Measurements from ENCODE around the gene PAK5.
A peak's percentile ranks its signal among the peaks of the same experiment; 100 is the strongest.

Gene PAK5

GRCh38 chr20:9493803-9494202 is 345.1 kb downstream of the PAK5 start:
- no peak for DNase-seq (ENCODE audit: low read depth in 2 of 2)

DNA sequence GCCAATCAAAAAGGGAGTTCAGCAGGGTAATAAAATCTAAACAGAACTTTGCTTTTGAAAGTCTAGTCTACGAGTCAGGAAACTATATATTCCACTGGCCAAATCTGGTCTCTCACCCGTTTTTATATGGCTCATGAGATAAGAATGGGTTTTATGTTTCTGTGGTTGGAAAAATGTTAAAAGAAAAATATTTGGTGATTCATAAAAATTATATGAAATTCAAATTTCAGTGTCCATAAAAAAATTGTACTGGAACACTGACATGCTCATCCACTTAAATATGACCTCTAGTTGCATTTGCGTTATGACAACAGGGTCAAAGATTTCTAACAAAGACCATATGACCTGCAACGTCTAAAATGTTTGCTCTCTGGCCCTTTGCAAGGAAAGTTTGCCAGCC is 346.8 kb downstream of the PAK5 start:
- DNase-seq (ENCODE audit: low read depth in 2 of 2), result peak; percentile 8 to 19

DNA sequence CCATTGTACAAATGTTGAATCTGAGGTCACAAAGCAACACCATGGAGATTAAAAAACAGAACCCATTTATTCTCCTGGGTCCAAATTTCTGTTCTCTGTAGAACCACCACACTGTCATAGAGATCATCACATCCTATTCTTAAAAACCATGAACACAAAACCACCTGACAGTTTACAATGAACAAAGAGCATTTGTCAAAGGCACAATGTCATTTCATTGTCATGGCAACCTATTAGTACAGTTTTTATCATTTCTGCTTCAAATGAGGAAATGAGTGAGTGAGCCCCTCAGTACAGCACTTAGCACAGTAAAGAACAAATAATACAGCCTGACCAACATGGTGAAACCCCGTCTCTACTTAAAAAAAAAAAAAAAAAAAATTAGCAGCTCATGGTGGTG is 347.6 kb downstream of the PAK5 start:
- no peak for DNase-seq (ENCODE audit: low read depth in 2 of 2)

- DNase-seq (ENCODE audit: low read depth in 2 of 2), result no peak
These were observed 348.2 kb downstream of the PAK5 start for GRCh38 chr20:9490631-9491030.

GRCh38 chr20:9490161-9490560 is 348.7 kb downstream of the PAK5 start:
- DNase-seq (ENCODE audit: low read depth in 2 of 2), result peak in 1 of 2 experiments; percentile 6

DNA sequence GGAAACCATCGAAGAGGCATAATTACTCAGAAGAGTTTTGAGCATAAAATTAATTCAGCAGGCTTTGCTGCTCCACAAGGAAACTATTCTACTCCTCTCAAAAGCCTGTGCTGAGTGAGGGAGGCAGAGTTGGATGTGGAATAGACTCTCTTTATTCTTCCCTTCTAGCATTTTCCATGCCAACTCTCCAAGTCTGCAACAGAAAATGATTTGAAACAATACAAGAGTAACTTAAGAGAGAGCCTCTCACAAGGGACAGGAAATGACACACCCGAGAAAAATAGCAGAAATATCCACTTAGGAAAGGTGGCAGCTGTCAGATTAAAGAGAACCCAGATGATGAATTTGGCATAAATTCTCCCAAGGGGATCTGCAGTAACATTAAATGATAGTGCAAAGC is 350.8 kb downstream of the PAK5 start:
- DNase-seq (ENCODE audit: low read depth in 2 of 2), result no peak
